Activated gamma-delta T cell treated with anti-CD3 and anti-CD28 coated beads, Interleukin-2, amount 50 U/mL, for 16 hours (primary cell): ENCODE results near the gene RNF20.
"Not testable (repeated sequence)": the region's sequence is repeated elsewhere in the genome, so short reads cannot be mapped to it uniquely, and the experiment has no call there.

Experiments
- DNase-seq: peaks from one replicate; pipeline ENCODE4 v3.0.0-alpha.2; 2020; ENCODE audit warnings: low read depth

The RNF20 gene

GRCh38 chr9:101587332-101588043, 53.8 kb downstream of the RNF20 start:
- no peak for DNase-seq

GRCh38 chr9:101590074-101590473, 56.4 kb downstream of the RNF20 start:
- not testable (repeated sequence) for DNase-seq

GRCh38 chr9:101590901-101591300, 57.2 kb downstream of the RNF20 start:
- DNase-seq = no peak

GRCh38 chr9:101591787-101592446, 58.3 kb downstream of the RNF20 start:
- no peak for DNase-seq

GRCh38 chr9:101592788-101593187, 59.1 kb downstream of the RNF20 start:
- no peak for DNase-seq

- DNase-seq = no peak
Observed at GRCh38 chr9:101593345-101593744, 59.7 kb downstream of the RNF20 start.

- DNase-seq = no peak
Observed at GRCh38 chr9:101594796-101595195, 61.1 kb downstream of the RNF20 start, which contains the start of gene PPP3R2. Gene PPP3R2 (minus strand): TSS chr9:101594969. CDS start chr9:101594921, 48 bp downstream.

- DNase-seq = no peak
Observed at GRCh38 chr9:101601904-101602765, 68.5 kb downstream of the RNF20 start.

GRCh38 chr9:101604296-101604695, 70.6 kb downstream of the RNF20 start:
- DNase-seq = no peak

GRCh38 chr9:101605547-101605946, 71.9 kb downstream of the RNF20 start:
- DNase-seq = no peak
